H1 (cell line): ENCODE results near the gene PMF1. TPM values are rescaled to one million over a fixed set of nuclear protein-coding genes. Genes with fewer than 3 reads are reported as not detected.

Experiments
- ASH2L ChIP-seq: fragments of 200-600, 300-600 bp; sonication (generic); IDR thresholded peaks from one replicate; pipeline ENCODE4 v1.7.1; 2017; ENCODE audit warnings: low read length
- JUN ChIP-seq: IDR thresholded peaks from 2 replicates; pipeline ENCODE4 v1.6.1; 2011; ENCODE audit warnings: low read depth, mild to moderate bottlenecking, improper control_type of control experiment, low read length
- SIRT6 ChIP-seq: IDR thresholded peaks from one replicate; pipeline ENCODE4 v1.7.1; 2012; ENCODE audit warnings: low read length, inconsistent platforms
- polyA plus RNA-seq, 7 experiments: library from polyadenylated mRNA; depleted of rRNA in 3 of 7; stranded (reverse) in 5 of 7; unstranded in 2 of 7; fragments of >200 nt in 5 of 7; fragments of 200-250 nt in 2 of 7; gene quantifications; 1 replicate in 5 of 7; 2 replicates in 1 of 7; 4 replicates in 1 of 7; pipeline versions ENCODE4 v1.2.1 to v1.2.3, GENCODE V29; 2011 to 2013; ENCODE audit warnings: missing spikeins in 2 of 7, mixed read lengths in 2 of 7
- total RNA-seq: library from RNA; stranded (reverse); fragmentation: NEBNext Ultra II Directional; extraction: Animal tissue kit (Norgen Biotek cat#: 25700); gene quantifications from 2 replicates; pipeline ENCODE4 v1.2.1, GENCODE V29; 2021
- TF ChIP-seq, protein P1 (sequence below), 3 experiments: IDR thresholded peaks; 1 replicate in 2 of 3; 2 replicates in 1 of 3; pipeline versions ENCODE4 v1.5.1 to v1.6.1; 2011; ENCODE audit warnings: low read length in 3 of 3, mild to moderate bottlenecking in 3 of 3, inconsistent platforms in 2 of 3, low read depth in 1 of 3, moderate library complexity in 1 of 3; ENCODE audit not compliant: insufficient read depth in 1 of 3; ENCODE audit errors: control extremely low read depth in 1 of 3

PMF1 gene
- total and polyA plus RNA-seq, 2 of the 8 experiments (the other 6 are each of a cell fraction or from before 2014, with no cell fraction given), result 113 to 296 TPM

DNA sequence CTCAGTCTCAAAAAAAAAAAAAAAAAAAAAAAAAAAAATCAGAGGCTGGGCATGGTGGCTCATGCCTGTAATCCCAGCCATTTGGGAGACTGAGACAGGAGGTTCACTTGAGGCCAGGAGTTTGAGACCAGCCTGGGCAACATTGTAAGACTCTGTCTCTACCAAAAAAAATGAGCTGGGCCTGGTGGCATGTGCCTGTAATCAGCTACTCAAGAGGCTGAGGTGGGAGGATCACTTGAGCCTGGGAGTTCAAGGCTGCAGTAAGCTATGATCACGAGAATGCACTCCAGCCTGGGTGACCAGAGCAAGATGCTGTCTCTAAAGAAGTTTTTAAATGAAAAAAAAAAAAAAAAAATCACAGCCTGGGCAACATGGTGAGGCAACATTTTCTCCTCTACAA, 49.1 kb upstream of the PMF1 start (continued):
- no peak for TF ChIP-seq ASH2L
- TF ChIP-seq SIRT6, result no peak
- TF ChIP-seq, protein P1, sequence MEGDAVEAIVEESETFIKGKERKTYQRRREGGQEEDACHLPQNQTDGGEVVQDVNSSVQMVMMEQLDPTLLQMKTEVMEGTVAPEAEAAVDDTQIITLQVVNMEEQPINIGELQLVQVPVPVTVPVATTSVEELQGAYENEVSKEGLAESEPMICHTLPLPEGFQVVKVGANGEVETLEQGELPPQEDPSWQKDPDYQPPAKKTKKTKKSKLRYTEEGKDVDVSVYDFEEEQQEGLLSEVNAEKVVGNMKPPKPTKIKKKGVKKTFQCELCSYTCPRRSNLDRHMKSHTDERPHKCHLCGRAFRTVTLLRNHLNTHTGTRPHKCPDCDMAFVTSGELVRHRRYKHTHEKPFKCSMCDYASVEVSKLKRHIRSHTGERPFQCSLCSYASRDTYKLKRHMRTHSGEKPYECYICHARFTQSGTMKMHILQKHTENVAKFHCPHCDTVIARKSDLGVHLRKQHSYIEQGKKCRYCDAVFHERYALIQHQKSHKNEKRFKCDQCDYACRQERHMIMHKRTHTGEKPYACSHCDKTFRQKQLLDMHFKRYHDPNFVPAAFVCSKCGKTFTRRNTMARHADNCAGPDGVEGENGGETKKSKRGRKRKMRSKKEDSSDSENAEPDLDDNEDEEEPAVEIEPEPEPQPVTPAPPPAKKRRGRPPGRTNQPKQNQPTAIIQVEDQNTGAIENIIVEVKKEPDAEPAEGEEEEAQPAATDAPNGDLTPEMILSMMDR (IDR thresholded peaks at IDR 0.05; ENCODE audit: control extremely low read depth in 1 of 3, insufficient read depth in 1 of 3, low read depth in 1 of 3, low read length in 3 of 3), result no peak
- TF ChIP-seq JUN, result no peak
